OCI-LY7 (cell line): ENCODE measurements around the gene FNBP1. TPM values are rescaled to one million over a fixed set of nuclear protein-coding genes. Genes with fewer than 3 reads are reported as not detected.

Experiments used
- BruUV-seq: library from RNA; stranded (reverse); fragments of 400-500 nt; replicated peaks from 2 replicates; lab custom pipeline; 2021; lab: Mats Ljungman, UMichigan
- CTCF ChIA-PET: fragments of 300-600 bp; sonication (Branson Sonifier 250); formaldehyde crosslinking; loops from one replicate; lab custom pipeline; 2022; ENCODE audit warnings: antibody characterized with exemption; ENCODE audit not compliant: unreplicated experiment; lab: Charles Lee
- POLR2A ChIA-PET: fragments of 300-600 bp; sonication (Branson Sonifier 250); formaldehyde crosslinking; loops from one replicate; lab custom pipeline; 2022; ENCODE audit warnings: antibody characterized with exemption; lab: Charles Lee
- DNase-seq: peaks from one replicate; pipeline ENCODE4 v3.0.0-alpha.2; 2015; ENCODE audit warnings: low spot score
- H2AFZ ChIP-seq: fragments of 200-600 bp; sonication (generic), shearing (Covaris generic); 2 replicates; pipeline ENCODE4 v1.6.1; 2014; ENCODE audit warnings: mild to moderate bottlenecking, antibody characterized with exemption, low read length, moderate library complexity
- H3K27ac ChIP-seq: fragments of 200-600 bp; sonication (generic); 2 replicates; pipeline ENCODE4 v1.5.1; 2014; ENCODE audit warnings: mixed run types, low read depth, mild to moderate bottlenecking, moderate library complexity, low read length, inconsistent platforms; ENCODE audit not compliant: poor library complexity, severe bottlenecking
- H3K36me3 ChIP-seq: fragments of 200-600 bp; sonication (generic); 2 replicates; pipeline ENCODE4 v1.6.1; 2014; ENCODE audit warnings: mild to moderate bottlenecking, antibody characterized with exemption, low read length, moderate library complexity, mixed read lengths; ENCODE audit not compliant: insufficient read depth
- H3K4me1 ChIP-seq: fragments of 200-600 bp; sonication (generic); 2 replicates; pipeline ENCODE4 v1.5.1; 2014; ENCODE audit warnings: mild to moderate bottlenecking, low read length; ENCODE audit not compliant: insufficient read depth, poor library complexity, severe bottlenecking
- H3K4me2 ChIP-seq: fragments of 200-600 bp; sonication (generic); 2 replicates; pipeline ENCODE4 v1.6.1; 2014; ENCODE audit warnings: mild to moderate bottlenecking, low read length
- H3K4me3 ChIP-seq: fragments of 200-600 bp; sonication (generic); 2 replicates; pipeline ENCODE4 v1.5.1; 2014; ENCODE audit warnings: mild to moderate bottlenecking, low read depth, low read length; ENCODE audit not compliant: poor library complexity, severe bottlenecking
- H3K79me2 ChIP-seq: fragments of 200-600 bp; sonication (generic); 2 replicates; pipeline ENCODE4 v1.6.1; 2016; ENCODE audit warnings: low read depth, mild to moderate bottlenecking, low read length, moderate library complexity, mixed read lengths; ENCODE audit not compliant: insufficient read depth
- H3K9me2 ChIP-seq: fragments of 200-600 bp; sonication (generic); 2 replicates; pipeline ENCODE4 v1.6.1; 2016; ENCODE audit warnings: mild to moderate bottlenecking, low read length, mixed read lengths; ENCODE audit not compliant: insufficient read depth
- H3K9me3 ChIP-seq: fragments of 200-600 bp; sonication (generic); 2 replicates; pipeline ENCODE4 v1.6.1; 2014; ENCODE audit warnings: mild to moderate bottlenecking, mixed run types, low read length, mixed read lengths
- H4K20me1 ChIP-seq: fragments of 200-600 bp; sonication (generic); 2 replicates; pipeline ENCODE4 v1.6.1; 2014; ENCODE audit warnings: mild to moderate bottlenecking, antibody characterized with exemption, low read length, moderate library complexity, mixed read lengths; ENCODE audit not compliant: insufficient read depth
- EZH2phosphoT487 ChIP-seq: fragments of 200-600 bp; sonication (generic); IDR thresholded peaks from 2 replicates; pipeline ENCODE4 v1.6.1; 2018; ENCODE audit warnings: low read depth, borderline replicate concordance, mild to moderate bottlenecking, mixed run types, antibody characterized with exemption, low read length, moderate library complexity, mixed read lengths
- intact Hi-C: fragments of 100-400 bp; cut with micrococcal nuclease; formaldehyde crosslinking; loops from one replicate; pipeline ENCODE4 v1.10.0; 2022; ENCODE audit not compliant: unreplicated experiment
- total RNA-seq, 2 experiments: library from RNA; depleted of rRNA in 1 of 2; stranded (reverse); fragments of >200 nt in 1 of 2; shearing (Covaris generic) in 1 of 2; gene quantifications; 2 replicates each; pipeline ENCODE4 v1.2.3, GENCODE V29; 2014 to 2022
- TF ChIP-seq, protein P1 (sequence below): fragments of 200-600 bp; sonication (generic); conservative IDR thresholded peaks from 2 replicates; pipeline ENCODE4 v1.5.1; 2014; ENCODE audit warnings: mild to moderate bottlenecking, antibody characterized with exemption, low read length, moderate library complexity, mixed read lengths

Gene FNBP1
- total RNA-seq, 2 experiments from 2014 or later, result 93.3 to 164 TPM

DNA sequence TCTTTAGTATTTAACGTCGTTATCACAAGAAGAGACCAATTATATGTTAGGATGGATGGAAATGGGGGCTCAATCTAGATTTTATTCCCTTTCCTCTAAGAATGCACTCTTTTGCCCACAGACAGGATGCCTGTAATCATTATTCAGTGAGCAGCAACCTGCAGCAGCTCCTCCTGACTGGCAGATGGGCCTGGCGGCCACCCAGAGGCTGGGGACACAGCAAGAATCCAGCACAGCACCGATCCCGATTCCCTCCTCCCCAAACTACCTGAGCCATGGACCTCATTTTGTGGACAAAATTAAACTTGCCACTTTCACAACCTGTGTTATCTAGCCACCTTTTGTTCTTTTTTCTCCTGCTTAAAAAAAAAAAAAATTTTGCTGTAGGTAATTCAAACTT is 106.8 kb downstream of the FNBP1 start:
- Histone ChIP-seq H3K9me3 (no peaks in the 10 kb centered on the region), H3K4me3 (no peak overlapping the region), H3K27ac (no peak overlapping the region), H3K36me3 (peaks cover 49% of the 10 kb centered on the region), H3K79me2 (no peaks in the 10 kb centered on the region; the same call in 1 of the 2 replicates), H3K4me1 (peaks cover 16% of the 10 kb centered on the region), H2AFZ (no peak overlapping the region), H4K20me1 (no peaks in the 10 kb centered on the region), H3K4me2 (no peak overlapping the region), H3K9me2 (no peaks in the 10 kb centered on the region)
- ChIA-PET POLR2A (interaction anchor here (0.8 kb wide), 1 partner anchor 17 kb away, joined by 3 read pairs; no protein-coding TSS in a partner anchor), CTCF (no interaction called here)
- no TSS peak for BruUV-seq
- intact Hi-C loops, result no loop called here
- TF ChIP-seq EZH2phosphoT487, result no peak
- TF ChIP-seq, protein P1, sequence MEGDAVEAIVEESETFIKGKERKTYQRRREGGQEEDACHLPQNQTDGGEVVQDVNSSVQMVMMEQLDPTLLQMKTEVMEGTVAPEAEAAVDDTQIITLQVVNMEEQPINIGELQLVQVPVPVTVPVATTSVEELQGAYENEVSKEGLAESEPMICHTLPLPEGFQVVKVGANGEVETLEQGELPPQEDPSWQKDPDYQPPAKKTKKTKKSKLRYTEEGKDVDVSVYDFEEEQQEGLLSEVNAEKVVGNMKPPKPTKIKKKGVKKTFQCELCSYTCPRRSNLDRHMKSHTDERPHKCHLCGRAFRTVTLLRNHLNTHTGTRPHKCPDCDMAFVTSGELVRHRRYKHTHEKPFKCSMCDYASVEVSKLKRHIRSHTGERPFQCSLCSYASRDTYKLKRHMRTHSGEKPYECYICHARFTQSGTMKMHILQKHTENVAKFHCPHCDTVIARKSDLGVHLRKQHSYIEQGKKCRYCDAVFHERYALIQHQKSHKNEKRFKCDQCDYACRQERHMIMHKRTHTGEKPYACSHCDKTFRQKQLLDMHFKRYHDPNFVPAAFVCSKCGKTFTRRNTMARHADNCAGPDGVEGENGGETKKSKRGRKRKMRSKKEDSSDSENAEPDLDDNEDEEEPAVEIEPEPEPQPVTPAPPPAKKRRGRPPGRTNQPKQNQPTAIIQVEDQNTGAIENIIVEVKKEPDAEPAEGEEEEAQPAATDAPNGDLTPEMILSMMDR, result no peak
- DNase-seq, result no peak

DNA sequence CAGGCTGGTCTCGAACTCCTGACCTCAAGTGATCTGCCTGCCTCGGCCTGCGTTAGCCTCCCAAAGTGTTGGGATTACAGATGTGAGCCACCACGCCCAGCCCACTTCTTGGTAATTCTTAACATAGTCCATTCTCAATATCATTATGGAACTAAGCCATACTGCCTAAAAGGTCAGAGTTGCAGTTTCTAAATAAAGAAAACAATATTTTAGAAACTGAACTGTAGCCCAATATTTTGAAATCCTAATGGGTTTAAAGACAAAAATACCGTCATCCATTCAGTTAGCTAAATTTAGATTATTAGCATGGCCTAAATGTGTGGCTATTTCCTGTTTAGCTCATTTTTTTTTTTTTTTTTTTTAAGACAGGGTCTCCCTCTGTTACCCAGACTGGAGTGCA is 108.2 kb downstream of the FNBP1 start:
- Histone ChIP-seq H3K36me3 (peaks cover 51% of the 10 kb centered on the region), H3K9me2 (no peaks in the 10 kb centered on the region), H4K20me1 (no peaks in the 10 kb centered on the region), H3K9me3 (no peaks in the 10 kb centered on the region), H2AFZ (no peak overlapping the region), H3K27ac (no peak overlapping the region), H3K4me2 (no peak overlapping the region), H3K79me2 (no peaks in the 10 kb centered on the region; the same call in 1 of the 2 replicates), H3K4me3 (no peak overlapping the region), H3K4me1 (peaks cover 16% of the 10 kb centered on the region)
- ChIA-PET POLR2A (interaction anchor here (1.2 kb wide), 1 partner anchor 105 kb away, joined by 3 read pairs; no protein-coding TSS in a partner anchor), CTCF (interaction anchor here (0.6 kb wide), 1 partner anchor 474 kb away, joined by 3 read pairs; no protein-coding TSS in a partner anchor)
- BruUV-seq, result no TSS peak
- no peak for DNase-seq
- intact Hi-C loops, result no loop called here
- TF ChIP-seq, protein P1, result no peak
- no peak for TF ChIP-seq EZH2phosphoT487

DNA sequence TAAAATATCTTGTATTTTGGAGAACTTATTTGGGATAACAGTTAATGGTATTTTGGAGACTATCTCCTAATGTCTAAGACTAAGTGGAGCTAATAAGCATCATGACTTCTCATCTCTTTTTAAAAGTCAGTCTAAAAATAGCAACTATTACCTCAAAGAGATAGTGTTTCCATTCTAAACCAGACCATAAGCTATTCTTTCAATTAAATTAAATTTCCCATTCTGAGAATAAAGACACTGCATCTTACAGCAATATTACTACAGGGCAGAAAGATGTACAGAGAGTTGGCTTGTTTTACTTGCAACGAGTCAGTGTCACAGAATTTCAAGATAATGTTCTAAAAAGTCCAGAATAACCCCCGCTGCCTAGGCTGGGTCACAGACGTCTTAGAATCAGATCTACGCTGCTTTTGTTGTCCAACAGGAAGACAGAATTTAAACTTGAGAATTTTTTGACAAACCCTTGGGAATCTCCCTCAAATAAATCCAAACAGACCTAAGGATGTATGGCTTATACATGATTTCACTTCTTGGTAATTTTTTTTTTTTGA is 108.9 kb downstream of the FNBP1 start:
- intact Hi-C loops, result no loop called here
- H3K27ac ChIP-seq, result no peak overlapping the region
- H3K9me2 ChIP-seq, result no peaks in the 10 kb centered on the region
- H3K79me2 ChIP-seq, result no peaks in the 10 kb centered on the region; the same call in 1 of the 2 replicates
- H3K36me3 ChIP-seq, result peaks cover 51% of the 10 kb centered on the region
- no peak for DNase-seq
- no peaks in the 10 kb centered on the region for H4K20me1 ChIP-seq
- no peak overlapping the region for H2AFZ ChIP-seq
- H3K4me2 ChIP-seq, result no peak overlapping the region
- peaks cover 16% of the 10 kb centered on the region for H3K4me1 ChIP-seq
- no peak overlapping the region for H3K4me3 ChIP-seq
- ChIA-PET POLR2A (interaction anchor here (0.6 to 2.0 kb wide), 5 partner anchors 10 to 106 kb away, joined by 3 to 6 read pairs (median 5); no protein-coding TSS in a partner anchor), CTCF (no interaction called here)
- H3K9me3 ChIP-seq, result no peaks in the 10 kb centered on the region
- TF ChIP-seq, protein P1, result no peak
- TF ChIP-seq EZH2phosphoT487, result no peak
- BruUV-seq, result no TSS peak
